GM23248 (cell line): ENCODE results near the gene PSAP. TPM values are rescaled to one million over a fixed set of nuclear protein-coding genes. Genes with fewer than 3 reads are reported as not detected.

Experiments used
- DNase-seq: peaks from one replicate; pipeline ENCODE4 v3.0.0-alpha.2; 2015
- H2AFZ ChIP-seq: fragments of 200-600 bp; sonication (generic); 2 replicates; pipeline ENCODE4 v1.6.1; 2016; ENCODE audit warnings: antibody characterized with exemption
- H3F3A ChIP-seq: fragments of 200-600 bp; sonication (generic); 2 replicates; pipeline ENCODE4 v1.6.1; 2016; ENCODE audit warnings: mild to moderate bottlenecking, antibody characterized with exemption, mixed run types; ENCODE audit not compliant: insufficient read depth
- H3K27ac ChIP-seq: fragments of 200-600 bp; sonication (generic); 2 replicates; pipeline ENCODE4 v1.5.1; 2016; ENCODE audit warnings: mild to moderate bottlenecking
- H3K27me3 ChIP-seq: fragments of 200-600 bp; sonication (generic); replicated peaks from 2 replicates; pipeline ENCODE4 v1.6.1; 2016; ENCODE audit warnings: mild to moderate bottlenecking; ENCODE audit not compliant: insufficient read depth
- H3K36me3 ChIP-seq: fragments of 200-600 bp; sonication (generic); 2 replicates; pipeline ENCODE4 v1.6.1; 2016; ENCODE audit warnings: low read depth, mild to moderate bottlenecking
- H3K4me1 ChIP-seq: fragments of 200-600 bp; sonication (generic); 2 replicates; pipeline ENCODE4 v1.6.1; 2016; ENCODE audit warnings: mild to moderate bottlenecking; ENCODE audit not compliant: insufficient read depth
- H3K4me2 ChIP-seq: fragments of 200-600 bp; sonication (generic); one replicate; pipeline ENCODE4 v1.6.1; 2016; ENCODE audit warnings: mild to moderate bottlenecking; ENCODE audit not compliant: unreplicated experiment
- H3K4me3 ChIP-seq: fragments of 200-600 bp; sonication (generic); 2 replicates; pipeline ENCODE4 v1.5.1; 2016; ENCODE audit warnings: mild to moderate bottlenecking
- H3K79me2 ChIP-seq: fragments of 200-600 bp; sonication (generic); 2 replicates; pipeline ENCODE4 v1.6.1; 2016; ENCODE audit warnings: mild to moderate bottlenecking; ENCODE audit not compliant: insufficient read depth
- H3K9ac ChIP-seq: fragments of 200-600 bp; sonication (generic); 2 replicates; pipeline ENCODE4 v1.6.1; 2016; ENCODE audit warnings: mild to moderate bottlenecking
- H3K9me2 ChIP-seq: fragments of 200-600 bp; sonication (generic); 2 replicates; pipeline ENCODE4 v1.6.1; 2016; ENCODE audit warnings: mixed run types, mild to moderate bottlenecking, moderate library complexity; ENCODE audit not compliant: insufficient read depth
- H3K9me3 ChIP-seq: fragments of 200-600 bp; sonication (generic); one replicate; pipeline ENCODE4 v1.6.1; 2017; ENCODE audit warnings: low read depth
- H4K20me1 ChIP-seq: fragments of 200-600 bp; sonication (generic); 2 replicates; pipeline ENCODE4 v1.6.0; 2016; ENCODE audit not compliant: insufficient read depth
- EZH2 ChIP-seq: fragments of 200-600 bp; sonication (generic); IDR thresholded peaks from 2 replicates; pipeline ENCODE4 v1.6.1; 2018; ENCODE audit warnings: antibody characterized with exemption, mild to moderate bottlenecking; ENCODE audit not compliant: insufficient read depth, poor library complexity, severe bottlenecking
- EZH2phosphoT487 ChIP-seq: fragments of 200-600 bp; sonication (generic); IDR thresholded peaks from 2 replicates; pipeline ENCODE4 v1.6.1; 2018; ENCODE audit warnings: antibody characterized with exemption, moderate library complexity, mild to moderate bottlenecking, low read depth; ENCODE audit not compliant: insufficient read depth
- WGBS, 2 experiments: methylation state at CpG; one replicate each; pipeline ENCODE4 v1.1.6; 2015 to 2017; ENCODE audit warnings: low lambda C conversion rate in 2 of 2, low coverage in 1 of 2; ENCODE audit errors: missing lambda C conversion rate in 2 of 2; 5-methylcytosine and 5-hydroxymethylcytosine counted together
- in situ Hi-C: fragments of 300-500 bp; cut with MboI; formaldehyde crosslinking; loops from 2 replicates; pipeline ENCODE4 v1.15.0; 2020
- polyA plus RNA-seq: library from polyadenylated mRNA; unstranded; fragments of >200 nt; fragmentation: Nextera tagmentation; extraction: Ambion mirVana; gene quantifications from 2 replicates; pipeline ENCODE4 v1.2.1, GENCODE V29; 2016
- total RNA-seq: library from RNA; depleted of rRNA; stranded (reverse); fragments of >200 nt; shearing (Covaris generic); gene quantifications from 2 replicates; pipeline ENCODE4 v1.2.3, GENCODE V29; 2014

Gene PSAP
- total and polyA plus RNA-seq, 2 experiments from 2014 or later = 715 to 1,142 TPM

DNA sequence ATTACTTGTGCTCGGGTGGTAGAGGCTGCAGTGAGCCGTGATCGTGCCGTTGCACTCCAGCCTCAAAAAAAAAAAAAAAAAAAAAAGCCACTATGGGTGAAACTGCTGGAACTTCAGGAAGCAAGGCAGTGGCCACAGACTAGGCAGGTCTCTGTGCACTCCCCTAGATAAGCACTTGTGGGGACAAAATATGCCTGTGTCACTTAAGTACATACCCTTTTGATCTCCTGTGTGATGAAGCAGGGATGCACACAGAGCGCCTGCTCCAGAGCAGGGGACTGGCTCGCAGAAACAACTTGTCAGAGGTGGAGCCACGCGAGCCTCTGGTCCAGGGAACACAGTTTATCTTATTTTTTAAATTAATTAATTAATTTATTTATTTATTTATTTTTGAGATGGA lies 42.9 kb upstream of the PSAP start:
- no peak for TF ChIP-seq EZH2phosphoT487
- no peak for TF ChIP-seq EZH2
- Histone ChIP-seq H4K20me1 (no peaks in the 10 kb centered on the region), H3K4me3 (no peak overlapping the region), H3K9ac (no peak overlapping the region), H3K9me3 (no peaks in the 10 kb centered on the region), H3F3A (no peaks in the 10 kb centered on the region), H3K9me2 (no peaks in the 10 kb centered on the region), H3K4me2 (no peak overlapping the region), H2AFZ (no peak overlapping the region), H3K79me2 (no peaks in the 10 kb centered on the region), H3K27me3 (no peaks in the 10 kb centered on the region), H3K4me1 (peaks cover 7% of the 10 kb centered on the region; the same call in 1 of the 2 replicates), H3K27ac (no peak overlapping the region), H3K36me3 (no peaks in the 10 kb centered on the region)
- no peak for DNase-seq
- in situ Hi-C loops = no loop called here
- WGBS, 2 experiments = 88 to 89% methylated on average over 8 of the region's 8 CpGs

DNA sequence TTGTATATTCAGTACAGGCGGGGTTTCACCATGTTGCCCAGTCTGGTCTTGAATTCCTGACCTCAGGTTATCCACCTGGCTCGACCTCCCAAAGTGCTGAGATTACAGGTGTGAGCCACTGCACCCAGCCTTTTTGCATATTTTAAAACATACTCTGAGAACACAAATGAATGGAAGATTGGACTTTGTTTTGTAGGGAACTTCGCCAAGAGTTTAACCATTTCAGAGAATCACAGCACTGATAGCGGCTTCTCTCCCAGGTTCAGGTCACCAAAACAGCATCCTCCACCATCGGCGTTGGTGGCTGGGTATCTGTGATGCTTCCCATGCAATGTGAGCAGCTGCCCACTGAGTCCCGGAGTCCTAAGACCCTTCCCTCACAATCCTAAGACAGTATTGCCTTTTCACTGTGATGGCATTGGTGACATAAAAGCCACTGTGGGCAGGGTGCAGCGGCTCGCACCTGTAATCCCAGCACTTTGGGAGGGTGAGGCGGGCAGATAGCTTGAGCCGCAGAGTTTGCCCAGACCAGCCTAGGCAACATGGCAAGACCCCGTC lies 42.3 kb upstream of the PSAP start:
- H3K9ac ChIP-seq = no peak overlapping the region
- H3K27me3 ChIP-seq = no peaks in the 10 kb centered on the region
- WGBS, 2 experiments = 86 to 90% methylated on average over 12 of the region's 12 CpGs
- H3K4me3 ChIP-seq = no peak overlapping the region
- H3K36me3 ChIP-seq = no peaks in the 10 kb centered on the region
- no peaks in the 10 kb centered on the region for H3K79me2 ChIP-seq
- H4K20me1 ChIP-seq = no peaks in the 10 kb centered on the region
- no peaks in the 10 kb centered on the region for H3K9me2 ChIP-seq
- H3F3A ChIP-seq = no peaks in the 10 kb centered on the region
- TF ChIP-seq EZH2 (no peak), EZH2phosphoT487 (no peak)
- H3K4me1 ChIP-seq = peaks cover 7% of the 10 kb centered on the region; the same call in 1 of the 2 replicates
- H3K9me3 ChIP-seq = no peaks in the 10 kb centered on the region
- H2AFZ ChIP-seq = no peak overlapping the region
- in situ Hi-C loops = no loop called here
- no peak overlapping the region for H3K27ac ChIP-seq
- no peak for DNase-seq
- H3K4me2 ChIP-seq = no peak overlapping the region

GRCh38 chr10:71891437-71891836 lies 40.4 kb upstream of the PSAP start:
- Histone ChIP-seq H3K4me1 (peaks cover 15% of the 10 kb centered on the region; the same call in 1 of the 2 replicates), H3F3A (peaks cover 7% of the 10 kb centered on the region; the same call in 1 of the 2 replicates), H3K9me3 (no peaks in the 10 kb centered on the region), H4K20me1 (no peaks in the 10 kb centered on the region), H2AFZ (no peak overlapping the region), H3K27me3 (no peaks in the 10 kb centered on the region), H3K27ac (no peak overlapping the region), H3K36me3 (no peaks in the 10 kb centered on the region), H3K79me2 (no peaks in the 10 kb centered on the region), H3K4me2 (no peak overlapping the region), H3K9ac (no peak overlapping the region), H3K4me3 (no peak overlapping the region), H3K9me2 (no peaks in the 10 kb centered on the region)
- TF ChIP-seq EZH2phosphoT487 (no peak), EZH2 (no peak)
- in situ Hi-C loops = no loop called here
- WGBS, 2 experiments = 91 to 99% methylated on average over 7 of the region's 7 CpGs
- DNase-seq = no peak

DNA sequence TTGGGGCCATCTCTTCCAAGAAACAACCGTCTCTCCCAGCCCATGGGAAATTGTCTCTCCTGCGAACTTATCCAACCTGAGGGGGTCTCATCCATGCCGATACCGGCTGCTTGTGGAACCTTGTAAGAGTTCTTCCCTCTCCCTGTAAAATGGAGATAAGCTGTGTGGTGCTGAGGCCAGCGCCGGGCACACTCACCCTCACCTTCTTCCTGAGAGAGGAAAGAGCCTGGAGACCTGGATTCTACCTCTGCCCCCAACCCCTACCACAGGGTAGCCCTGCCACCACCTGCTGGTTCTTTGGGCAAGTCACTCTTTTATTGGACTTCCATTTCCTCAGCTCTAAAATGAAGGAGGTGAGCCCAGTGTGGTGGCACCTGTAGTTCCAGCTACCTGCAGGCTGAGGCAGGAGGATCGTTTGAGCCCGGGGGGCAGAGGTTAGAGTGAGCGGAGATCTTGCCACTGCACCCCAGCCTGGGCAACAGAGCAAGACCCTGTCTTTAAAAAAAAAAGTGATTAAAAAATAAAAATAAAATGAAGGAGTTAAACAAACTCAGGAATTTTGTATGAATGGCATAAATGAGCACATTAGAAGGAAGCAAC lies 38.4 kb upstream of the PSAP start:
- Histone ChIP-seq H4K20me1 (no peaks in the 10 kb centered on the region), H3K4me3 (peak overlapping the region; percentile 79), H3K36me3 (no peaks in the 10 kb centered on the region), H3K27ac (peak overlapping the region; percentile 90), H3K79me2 (no peaks in the 10 kb centered on the region), H3K4me2 (peak overlapping the region; percentile 79), H3K4me1 (peaks cover 15% of the 10 kb centered on the region; the same call in 1 of the 2 replicates), H3K9me2 (no peaks in the 10 kb centered on the region), H2AFZ (peak overlapping the region; percentile 81), H3F3A (peaks cover 7% of the 10 kb centered on the region; the same call in 1 of the 2 replicates), H3K9ac (peak overlapping the region; percentile 91), H3K27me3 (no peaks in the 10 kb centered on the region), H3K9me3 (no peaks in the 10 kb centered on the region)
- DNase-seq = peak; percentile 23
- in situ Hi-C loops = no loop called here
- WGBS, 2 experiments = 47 to 55% methylated on average over 9 of the region's 9 CpGs
- TF ChIP-seq EZH2phosphoT487 (no peak), EZH2 (no peak)
